ENCODE data around the gene HDAC4. TPM values are rescaled to one million over a fixed set of nuclear protein-coding genes. Genes with fewer than 3 reads are reported as not detected.

The HDAC4 gene
- total RNA-seq, 1 experiment from 2014 or later: 40.1 TPM

- Histone ChIP-seq H3K27me3 (ENCODE audit: control insufficient read depth, insufficient read depth, low read length) (no peaks in the 10 kb centered on the region), H3K36me3 (ENCODE audit: control insufficient read depth, insufficient read depth, low read length) (no peaks in the 10 kb centered on the region), H3K27ac (ENCODE audit: low read length) (no peak overlapping the region), H3K9me3 (ENCODE audit: control insufficient read depth, insufficient read depth, low read depth, low read length) (no peaks in the 10 kb centered on the region), H3K4me1 (ENCODE audit: control insufficient read depth, insufficient read depth, low read length) (no peaks in the 10 kb centered on the region), H3K4me3 (ENCODE audit: low read depth in 2 of 2, low read length in 2 of 2) (no peak overlapping the region)
- ChIA-PET CTCF (no interaction called here), POLR2A (no interaction called here)
- in situ Hi-C loops (cut with HindIII; ENCODE audit: low pct_unique_long_range_greater_than_20kb, low sequenced_read_pairs): no loop called here
- no peak for TF ChIP-seq TCF7L2 (IDR thresholded peaks at IDR 0.05; ENCODE audit: low read depth, low read length)
- TF ChIP-seq, protein P1, sequence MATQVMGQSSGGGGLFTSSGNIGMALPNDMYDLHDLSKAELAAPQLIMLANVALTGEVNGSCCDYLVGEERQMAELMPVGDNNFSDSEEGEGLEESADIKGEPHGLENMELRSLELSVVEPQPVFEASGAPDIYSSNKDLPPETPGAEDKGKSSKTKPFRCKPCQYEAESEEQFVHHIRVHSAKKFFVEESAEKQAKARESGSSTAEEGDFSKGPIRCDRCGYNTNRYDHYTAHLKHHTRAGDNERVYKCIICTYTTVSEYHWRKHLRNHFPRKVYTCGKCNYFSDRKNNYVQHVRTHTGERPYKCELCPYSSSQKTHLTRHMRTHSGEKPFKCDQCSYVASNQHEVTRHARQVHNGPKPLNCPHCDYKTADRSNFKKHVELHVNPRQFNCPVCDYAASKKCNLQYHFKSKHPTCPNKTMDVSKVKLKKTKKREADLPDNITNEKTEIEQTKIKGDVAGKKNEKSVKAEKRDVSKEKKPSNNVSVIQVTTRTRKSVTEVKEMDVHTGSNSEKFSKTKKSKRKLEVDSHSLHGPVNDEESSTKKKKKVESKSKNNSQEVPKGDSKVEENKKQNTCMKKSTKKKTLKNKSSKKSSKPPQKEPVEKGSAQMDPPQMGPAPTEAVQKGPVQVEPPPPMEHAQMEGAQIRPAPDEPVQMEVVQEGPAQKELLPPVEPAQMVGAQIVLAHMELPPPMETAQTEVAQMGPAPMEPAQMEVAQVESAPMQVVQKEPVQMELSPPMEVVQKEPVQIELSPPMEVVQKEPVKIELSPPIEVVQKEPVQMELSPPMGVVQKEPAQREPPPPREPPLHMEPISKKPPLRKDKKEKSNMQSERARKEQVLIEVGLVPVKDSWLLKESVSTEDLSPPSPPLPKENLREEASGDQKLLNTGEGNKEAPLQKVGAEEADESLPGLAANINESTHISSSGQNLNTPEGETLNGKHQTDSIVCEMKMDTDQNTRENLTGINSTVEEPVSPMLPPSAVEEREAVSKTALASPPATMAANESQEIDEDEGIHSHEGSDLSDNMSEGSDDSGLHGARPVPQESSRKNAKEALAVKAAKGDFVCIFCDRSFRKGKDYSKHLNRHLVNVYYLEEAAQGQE (IDR thresholded peaks at IDR 0.05; ENCODE audit: insufficient read depth in 1 of 2, low read depth in 2 of 2, low read length in 1 of 2): no peak
- TF ChIP-seq POLR2AphosphoS5 (IDR thresholded peaks at IDR 0.05; ENCODE audit: low read depth, low read length): no peak
- TF ChIP-seq, protein P2, sequence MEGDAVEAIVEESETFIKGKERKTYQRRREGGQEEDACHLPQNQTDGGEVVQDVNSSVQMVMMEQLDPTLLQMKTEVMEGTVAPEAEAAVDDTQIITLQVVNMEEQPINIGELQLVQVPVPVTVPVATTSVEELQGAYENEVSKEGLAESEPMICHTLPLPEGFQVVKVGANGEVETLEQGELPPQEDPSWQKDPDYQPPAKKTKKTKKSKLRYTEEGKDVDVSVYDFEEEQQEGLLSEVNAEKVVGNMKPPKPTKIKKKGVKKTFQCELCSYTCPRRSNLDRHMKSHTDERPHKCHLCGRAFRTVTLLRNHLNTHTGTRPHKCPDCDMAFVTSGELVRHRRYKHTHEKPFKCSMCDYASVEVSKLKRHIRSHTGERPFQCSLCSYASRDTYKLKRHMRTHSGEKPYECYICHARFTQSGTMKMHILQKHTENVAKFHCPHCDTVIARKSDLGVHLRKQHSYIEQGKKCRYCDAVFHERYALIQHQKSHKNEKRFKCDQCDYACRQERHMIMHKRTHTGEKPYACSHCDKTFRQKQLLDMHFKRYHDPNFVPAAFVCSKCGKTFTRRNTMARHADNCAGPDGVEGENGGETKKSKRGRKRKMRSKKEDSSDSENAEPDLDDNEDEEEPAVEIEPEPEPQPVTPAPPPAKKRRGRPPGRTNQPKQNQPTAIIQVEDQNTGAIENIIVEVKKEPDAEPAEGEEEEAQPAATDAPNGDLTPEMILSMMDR (IDR thresholded peaks at IDR 0.05): no peak
- TF ChIP-seq SIN3A (IDR thresholded peaks at IDR 0.05; ENCODE audit: borderline replicate concordance, insufficient read depth, low read depth, low read length): no peak
- no peak for ATAC-seq
- DNase-seq (ENCODE audit: low read depth, low spot score): no peak
- intact Hi-C loops (cut with micrococcal nuclease; ENCODE audit: unreplicated experiment): no loop called here
- no TSS peak for BruUV-seq (replicated peaks)
Observed at GRCh38 chr2:239118675-239119211, 282.1 kb downstream of the HDAC4 start.

DNA sequence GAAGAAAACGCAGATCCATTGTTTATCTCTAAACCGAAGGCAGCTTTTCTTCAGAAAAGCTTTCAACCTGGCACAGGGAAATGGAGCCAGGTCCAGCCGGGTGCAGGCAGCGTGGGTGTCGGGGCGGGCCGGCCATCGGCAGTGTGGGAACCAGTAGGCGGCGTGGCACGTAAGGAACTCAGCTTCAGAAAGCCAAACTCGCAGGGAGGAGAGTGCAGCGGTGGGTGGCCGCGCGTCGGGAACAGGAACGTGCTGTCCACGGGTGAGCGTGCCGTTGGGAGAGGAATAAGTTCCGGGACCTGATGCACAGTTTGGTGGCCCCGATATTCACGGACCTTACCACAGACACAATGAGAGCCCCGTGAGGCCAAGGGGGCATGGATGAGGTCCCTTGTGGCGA is 282.6 kb downstream of the HDAC4 start:
- no peak overlapping the region for H3K27ac ChIP-seq (ENCODE audit: low read length)
- H3K4me1 ChIP-seq (ENCODE audit: control insufficient read depth, insufficient read depth, low read length): no peaks in the 10 kb centered on the region
- no peaks in the 10 kb centered on the region for H3K9me3 ChIP-seq (ENCODE audit: control insufficient read depth, insufficient read depth, low read depth, low read length)
- TF ChIP-seq POLR2AphosphoS5 (IDR thresholded peaks at IDR 0.05; ENCODE audit: low read depth, low read length): no peak
- TF ChIP-seq, protein P2 (IDR thresholded peaks at IDR 0.05): no peak
- no peak for TF ChIP-seq SIN3A (IDR thresholded peaks at IDR 0.05; ENCODE audit: borderline replicate concordance, insufficient read depth, low read depth, low read length)
- TF ChIP-seq TCF7L2 (IDR thresholded peaks at IDR 0.05; ENCODE audit: low read depth, low read length): no peak
- TF ChIP-seq, protein P1 (IDR thresholded peaks at IDR 0.05; ENCODE audit: insufficient read depth in 1 of 2, low read depth in 2 of 2, low read length in 1 of 2): no peak
- no peaks in the 10 kb centered on the region for H3K36me3 ChIP-seq (ENCODE audit: control insufficient read depth, insufficient read depth, low read length)
- POLR2A ChIA-PET: no interaction called here
- in situ Hi-C loops (cut with HindIII; ENCODE audit: low pct_unique_long_range_greater_than_20kb, low sequenced_read_pairs) (no loop called here), intact Hi-C loops (cut with micrococcal nuclease; ENCODE audit: unreplicated experiment) (no loop called here)
- no peaks in the 10 kb centered on the region for H3K27me3 ChIP-seq (ENCODE audit: control insufficient read depth, insufficient read depth, low read length)
- ATAC-seq (no peak), DNase-seq (ENCODE audit: low read depth, low spot score) (no peak)
- CTCF ChIA-PET: no interaction called here
- H3K4me3 ChIP-seq (ENCODE audit: low read depth in 2 of 2, low read length in 2 of 2): no peak overlapping the region
- no TSS peak for BruUV-seq (replicated peaks)
